Activated CD4-positive, alpha-beta T cell treated with anti-CD3 and anti-CD28 coated beads, Interleukin-2, amount 10 ng/mL, durations not matched to agents 7 days and 5 days (primary cell): ENCODE results near the gene LDLRAD3. TPM values are rescaled to one million over a fixed set of nuclear protein-coding genes. Genes with fewer than 3 reads are reported as not detected.

Experiments
- CTCF ChIA-PET: fragments of 350-600 bp; sonication (Branson Sonifier 250); formaldehyde crosslinking; loops from one replicate; lab custom pipeline; 2021; ENCODE audit warnings: antibody characterized with exemption; lab: Charles Lee
- POLR2A ChIA-PET: fragments of 350-600 bp; sonication (Branson Sonifier 250); formaldehyde crosslinking; loops from one replicate; lab custom pipeline; 2021; ENCODE audit warnings: antibody characterized with exemption; lab: Charles Lee
- DNase-seq: peaks from one replicate; pipeline ENCODE4 v3.0.0-alpha.2; 2020
- H3K27ac Mint-ChIP-seq: one replicate; pipeline ENCODE4 v1.8.0; 2021; ENCODE audit warnings: mild to moderate bottlenecking, moderate library complexity, mixed read lengths
- H3K27me3 Mint-ChIP-seq: one replicate; pipeline ENCODE4 v1.8.0; 2021; ENCODE audit warnings: mixed read lengths
- H3K36me3 Mint-ChIP-seq: one replicate; pipeline ENCODE4 v1.8.0; 2021; ENCODE audit warnings: low read depth, mixed read lengths
- H3K4me1 Mint-ChIP-seq: one replicate; pipeline ENCODE4 v1.8.0; 2021; ENCODE audit warnings: mixed read lengths
- H3K4me3 Mint-ChIP-seq: one replicate; pipeline ENCODE4 v1.8.0; 2021; ENCODE audit warnings: mild to moderate bottlenecking, moderate library complexity, mixed read lengths
- H3K9me3 Mint-ChIP-seq: one replicate; pipeline ENCODE4 v1.8.0; 2021; ENCODE audit warnings: mixed read lengths
- total RNA-seq, 2 experiments: library from RNA; stranded (reverse); gene quantifications; one replicate each; pipeline ENCODE4 v1.2.3, GENCODE V29; 2021

Gene LDLRAD3
- total RNA-seq, 2 experiments from 2014 or later: 0.07 TPM; not detected in 1

DNA sequence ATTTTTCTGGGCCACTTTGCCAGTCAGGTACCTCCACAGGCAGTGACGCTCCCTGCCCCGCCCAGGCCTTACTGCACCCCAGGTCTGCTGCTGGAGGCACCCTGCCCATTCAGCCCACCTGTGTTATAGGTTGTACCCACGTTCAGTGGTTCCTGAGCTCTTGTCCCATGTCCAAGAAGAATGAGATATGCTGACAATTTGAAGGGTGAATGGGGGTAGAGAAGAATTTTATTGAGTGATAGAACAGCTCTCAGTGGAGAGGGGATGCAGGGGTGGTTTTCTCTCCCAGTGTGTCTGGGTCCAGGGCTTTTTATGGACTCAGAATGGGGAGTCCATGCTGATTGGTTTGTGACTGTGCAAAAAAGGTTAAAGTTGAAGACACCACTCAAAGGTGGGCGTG is 149.7 kb downstream of the LDLRAD3 start:
- POLR2A ChIA-PET: no interaction called here
- Mint-ChIP-seq H3K4me3 (no peak overlapping the region), H3K4me1 (no peaks in the 10 kb centered on the region), H3K36me3 (no peaks in the 10 kb centered on the region), H3K27ac (no peak overlapping the region), H3K27me3 (peaks cover 28% of the 10 kb centered on the region), H3K9me3 (peaks cover 6% of the 10 kb centered on the region)
- CTCF ChIA-PET: no interaction called here
- DNase-seq: no peak

DNA sequence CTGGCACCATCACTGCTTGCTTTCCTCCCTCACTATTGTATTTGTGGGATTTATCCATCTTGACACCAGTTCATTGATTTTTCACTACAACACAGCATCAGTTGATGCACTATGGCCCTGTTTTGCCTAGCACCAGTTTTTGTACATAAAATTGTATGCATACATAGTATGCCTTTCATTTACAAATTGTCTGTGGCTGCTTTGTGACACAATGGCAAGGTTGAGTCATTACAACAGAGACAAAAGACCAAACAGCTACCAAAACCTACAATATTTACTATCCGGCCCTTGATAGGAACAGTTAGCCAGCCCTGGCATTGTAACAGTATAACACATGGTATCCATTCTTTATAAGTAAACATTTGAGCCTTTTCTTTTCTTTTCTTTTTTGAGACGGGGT is 150.3 kb downstream of the LDLRAD3 start:
- no peak overlapping the region for H3K4me3 Mint-ChIP-seq
- ChIA-PET CTCF (no interaction called here), POLR2A (no interaction called here)
- H3K9me3 Mint-ChIP-seq: peaks cover 6% of the 10 kb centered on the region
- no peak for DNase-seq
- H3K36me3 Mint-ChIP-seq: no peaks in the 10 kb centered on the region
- H3K27ac Mint-ChIP-seq: no peak overlapping the region
- peaks cover 26% of the 10 kb centered on the region for H3K27me3 Mint-ChIP-seq
- no peaks in the 10 kb centered on the region for H3K4me1 Mint-ChIP-seq

GRCh38 chr11:36095716-36096115 is 151.9 kb downstream of the LDLRAD3 start:
- no peak overlapping the region for H3K4me3 Mint-ChIP-seq

DNA sequence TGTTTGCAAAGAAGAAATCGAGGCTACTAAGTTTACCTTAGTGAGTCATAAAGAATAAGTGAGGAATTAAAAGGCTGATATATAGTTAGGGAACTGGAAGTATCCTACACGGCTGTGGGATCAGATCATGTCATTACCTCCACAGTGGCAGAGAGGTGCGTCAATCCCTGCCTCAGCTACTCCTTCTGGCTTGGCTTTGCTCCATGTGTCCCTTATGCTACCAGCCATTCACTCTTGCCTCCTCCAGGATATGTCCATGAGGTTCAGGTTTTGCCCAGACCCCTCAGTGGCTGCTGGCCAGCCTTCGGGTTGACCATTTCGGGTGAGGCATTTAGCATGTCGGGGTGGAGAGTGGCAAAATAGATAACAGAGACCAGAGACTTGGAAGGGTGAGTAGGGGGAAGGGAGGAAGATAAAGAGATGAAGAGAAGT is 153.4 kb downstream of the LDLRAD3 start:
- Mint-ChIP-seq H3K4me3 (no peak overlapping the region), H3K36me3 (no peaks in the 10 kb centered on the region), H3K27ac (no peak overlapping the region), H3K4me1 (no peaks in the 10 kb centered on the region), H3K27me3 (peaks cover 9% of the 10 kb centered on the region), H3K9me3 (peaks cover 6% of the 10 kb centered on the region)
- DNase-seq: no peak
- POLR2A ChIA-PET: no interaction called here
- CTCF ChIA-PET: interaction anchor here (1.0 kb wide), 1 partner anchor 73 kb away, joined by 3 read pairs; no protein-coding TSS in a partner anchor

More at GRCh38 chr11:36095716-36096115, 151.9 kb downstream of the LDLRAD3 start:
- peaks cover 6% of the 10 kb centered on the region for H3K9me3 Mint-ChIP-seq
- no peaks in the 10 kb centered on the region for H3K36me3 Mint-ChIP-seq
- H3K27me3 Mint-ChIP-seq: peaks cover 17% of the 10 kb centered on the region
- H3K27ac Mint-ChIP-seq: no peak overlapping the region
- DNase-seq: no peak
- POLR2A ChIA-PET: no interaction called here
- H3K4me1 Mint-ChIP-seq: no peaks in the 10 kb centered on the region
- CTCF ChIA-PET: no interaction called here

DNA sequence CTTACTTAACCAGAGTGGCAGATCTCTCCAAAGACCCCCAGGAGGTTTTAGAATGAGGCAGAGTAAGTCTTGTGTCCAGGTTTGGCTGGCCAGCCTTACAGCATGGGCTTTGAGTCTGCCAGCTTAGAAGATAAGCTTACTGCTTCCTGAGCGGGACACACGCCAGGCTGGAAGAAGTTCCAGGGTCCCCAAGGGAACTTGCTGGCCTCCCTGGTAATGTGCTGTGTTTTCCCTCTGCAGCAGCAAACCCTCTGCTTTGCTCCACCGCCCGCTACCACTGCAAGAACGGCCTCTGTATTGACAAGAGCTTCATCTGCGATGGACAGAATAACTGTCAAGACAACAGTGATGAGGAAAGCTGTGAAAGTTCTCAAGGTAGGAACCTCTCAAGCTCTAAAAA is 154.2 kb downstream of the LDLRAD3 start:
- Mint-ChIP-seq H3K27ac (no peak overlapping the region), H3K27me3 (peaks cover 2% of the 10 kb centered on the region), H3K4me3 (no peak overlapping the region), H3K4me1 (no peaks in the 10 kb centered on the region), H3K9me3 (peaks cover 6% of the 10 kb centered on the region), H3K36me3 (no peaks in the 10 kb centered on the region)
- no peak for DNase-seq
- POLR2A ChIA-PET: no interaction called here
- CTCF ChIA-PET: no interaction called here

DNA sequence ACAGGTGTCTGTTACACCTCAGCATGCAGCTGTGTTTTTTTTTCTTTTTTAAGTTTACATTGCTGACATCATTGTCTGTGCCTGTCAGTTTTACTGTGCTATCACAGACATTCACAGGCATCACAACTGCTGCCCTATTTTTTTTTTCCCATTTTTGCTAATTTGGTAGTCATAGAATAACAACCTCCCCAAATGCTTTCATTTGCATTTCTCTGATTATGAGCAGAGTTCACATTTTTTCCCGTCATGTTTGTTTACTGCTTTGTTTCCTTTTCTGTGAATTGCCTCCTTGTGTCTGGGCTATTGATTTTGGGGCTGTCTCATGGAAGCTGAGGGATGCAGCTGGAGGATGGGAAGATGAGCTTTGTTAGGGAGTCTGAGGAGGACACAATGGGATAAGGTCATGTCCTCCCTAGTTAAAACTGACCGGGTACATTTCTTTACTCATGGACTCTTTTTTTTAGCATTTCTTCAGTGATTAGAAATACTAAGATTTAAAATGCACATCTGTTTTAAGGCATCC is 155.1 kb downstream of the LDLRAD3 start:
- CTCF ChIA-PET: no interaction called here
- H3K36me3 Mint-ChIP-seq: no peaks in the 10 kb centered on the region
- H3K27me3 Mint-ChIP-seq: peaks cover 2% of the 10 kb centered on the region

GRCh38 chr11:36101466-36101865 is 157.6 kb downstream of the LDLRAD3 start:
- POLR2A ChIA-PET: no interaction called here
- Mint-ChIP-seq H3K27me3 (peaks cover 2% of the 10 kb centered on the region), H3K4me3 (no peak overlapping the region)

More for the DNA sequence above, 155.1 kb downstream of the LDLRAD3 start:
- DNase-seq: no peak
- no peak overlapping the region for H3K4me3 Mint-ChIP-seq
- H3K9me3 Mint-ChIP-seq: peaks cover 3% of the 10 kb centered on the region
- POLR2A ChIA-PET: no interaction called here
- H3K4me1 Mint-ChIP-seq: no peaks in the 10 kb centered on the region
- no peak overlapping the region for H3K27ac Mint-ChIP-seq

GRCh38 chr11:36102868-36103267 is 159.0 kb downstream of the LDLRAD3 start:
- CTCF ChIA-PET: no interaction called here
- Mint-ChIP-seq H3K27me3 (peaks cover 2% of the 10 kb centered on the region), H3K4me1 (no peaks in the 10 kb centered on the region), H3K36me3 (no peaks in the 10 kb centered on the region), H3K4me3 (no peak overlapping the region), H3K27ac (no peak overlapping the region), H3K9me3 (no peaks in the 10 kb centered on the region)
- DNase-seq: no peak
- POLR2A ChIA-PET: no interaction called here

More at GRCh38 chr11:36101466-36101865, 157.6 kb downstream of the LDLRAD3 start:
- no peaks in the 10 kb centered on the region for H3K36me3 Mint-ChIP-seq
- DNase-seq: no peak
- H3K9me3 Mint-ChIP-seq: no peaks in the 10 kb centered on the region
- H3K27ac Mint-ChIP-seq: no peak overlapping the region
- no peaks in the 10 kb centered on the region for H3K4me1 Mint-ChIP-seq
- CTCF ChIA-PET: interaction anchor here (0.9 to 1.0 kb wide), 2 partner anchors 9 to 20 kb away, joined by 3 read pairs; no protein-coding TSS in a partner anchor

GRCh38 chr11:36103933-36104530 is 160.2 kb downstream of the LDLRAD3 start:
- H3K27me3 Mint-ChIP-seq: no peaks in the 10 kb centered on the region

GRCh38 chr11:36104660-36104992 is 160.8 kb downstream of the LDLRAD3 start:
- no peak for DNase-seq
- Mint-ChIP-seq H3K27me3 (no peaks in the 10 kb centered on the region), H3K9me3 (no peaks in the 10 kb centered on the region), H3K36me3 (no peaks in the 10 kb centered on the region), H3K4me3 (no peak overlapping the region), H3K4me1 (peaks cover 1% of the 10 kb centered on the region), H3K27ac (no peak overlapping the region)
- POLR2A ChIA-PET: no interaction called here
- CTCF ChIA-PET: no interaction called here

More at GRCh38 chr11:36103933-36104530, 160.2 kb downstream of the LDLRAD3 start:
- no peak overlapping the region for H3K4me3 Mint-ChIP-seq
- H3K9me3 Mint-ChIP-seq: no peaks in the 10 kb centered on the region
- ChIA-PET CTCF (no interaction called here), POLR2A (no interaction called here)
- H3K36me3 Mint-ChIP-seq: no peaks in the 10 kb centered on the region
- no peak for DNase-seq
- H3K27ac Mint-ChIP-seq: no peak overlapping the region
- no peaks in the 10 kb centered on the region for H3K4me1 Mint-ChIP-seq

DNA sequence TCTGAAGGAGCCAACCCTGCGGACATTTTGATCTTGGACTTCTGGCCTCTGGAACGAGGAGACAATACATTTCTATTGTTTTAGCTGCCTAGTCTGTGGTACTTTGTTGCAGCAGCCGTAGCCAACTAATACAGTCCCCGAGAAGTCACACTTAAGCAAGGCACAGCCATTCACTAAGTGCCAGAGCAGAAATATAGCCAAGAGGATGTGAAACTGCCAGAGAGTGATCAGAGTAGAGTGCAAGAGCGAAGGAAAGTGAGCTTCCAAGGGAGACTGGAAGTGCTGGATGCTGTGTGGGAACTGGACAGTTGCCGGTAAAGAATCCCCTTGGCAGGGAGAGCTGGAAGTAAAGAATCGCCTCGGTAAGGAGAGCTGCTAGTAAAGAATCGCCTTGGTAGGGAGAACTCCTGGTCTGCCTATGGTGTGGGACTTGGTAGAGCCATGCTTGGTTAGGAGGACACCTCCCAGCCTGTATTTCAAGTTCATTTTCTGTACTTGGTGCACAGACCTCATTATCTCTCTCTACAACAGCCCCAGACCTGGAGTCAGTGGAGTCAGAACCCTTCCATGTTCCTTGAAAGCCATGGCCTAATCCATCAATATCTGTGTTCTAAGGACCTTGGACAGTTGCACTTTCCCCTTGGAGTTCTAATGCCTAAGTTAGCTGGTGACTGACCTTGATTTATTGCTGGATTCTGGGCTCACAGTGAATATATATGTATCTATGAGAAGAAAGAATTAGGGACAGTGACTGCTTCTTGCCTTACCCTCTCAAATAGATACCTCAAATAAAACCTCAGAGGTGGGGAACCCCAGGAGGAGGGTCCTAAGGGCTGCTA is 162.1 kb downstream of the LDLRAD3 start:
- ChIA-PET CTCF (no interaction called here), POLR2A (no interaction called here)
- Mint-ChIP-seq H3K27ac (no peak overlapping the region), H3K4me3 (no peak overlapping the region), H3K9me3 (no peaks in the 10 kb centered on the region), H3K27me3 (no peaks in the 10 kb centered on the region), H3K36me3 (no peaks in the 10 kb centered on the region), H3K4me1 (peaks cover 7% of the 10 kb centered on the region)
- DNase-seq: no peak

GRCh38 chr11:36107547-36107946 is 163.7 kb downstream of the LDLRAD3 start:
- Mint-ChIP-seq H3K27ac (no peak overlapping the region), H3K9me3 (no peaks in the 10 kb centered on the region), H3K4me1 (peaks cover 7% of the 10 kb centered on the region), H3K4me3 (no peak overlapping the region), H3K36me3 (no peaks in the 10 kb centered on the region), H3K27me3 (no peaks in the 10 kb centered on the region)
- ChIA-PET CTCF (no interaction called here), POLR2A (no interaction called here)
- no peak for DNase-seq

DNA sequence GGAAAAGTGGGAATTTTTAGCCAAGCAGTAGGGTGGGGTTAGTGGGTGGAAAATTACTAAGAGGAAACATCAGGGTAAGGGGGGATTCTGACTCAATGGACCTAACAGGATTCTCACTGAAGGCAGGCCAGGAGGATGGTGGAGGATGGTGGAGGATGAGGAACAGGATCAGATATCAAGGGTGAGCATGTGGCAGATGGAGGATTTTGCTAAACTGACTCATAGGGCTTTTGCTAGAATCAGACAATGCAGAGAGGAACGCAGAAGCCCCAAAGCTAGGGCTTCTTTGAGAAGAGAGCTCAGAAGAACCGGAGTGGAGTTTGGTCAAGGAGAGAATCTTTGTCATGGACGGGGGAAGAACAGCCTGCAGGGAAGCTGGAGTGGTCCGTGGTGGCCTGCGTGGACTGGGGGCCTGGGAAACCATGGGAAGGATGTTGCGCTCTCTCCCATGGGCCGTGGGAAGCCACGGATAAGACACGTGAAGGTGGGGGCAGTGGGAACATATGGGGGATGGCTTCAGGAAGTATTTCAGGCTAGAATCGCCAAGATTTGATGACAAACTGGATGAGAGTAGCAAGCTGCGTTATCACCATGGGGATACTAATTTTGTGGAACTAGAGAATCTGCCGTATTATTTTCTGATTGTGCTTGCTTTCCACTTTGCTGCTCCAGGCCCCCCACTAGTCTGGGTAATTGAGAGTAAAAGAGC is 165.2 kb downstream of the LDLRAD3 start:
- POLR2A ChIA-PET: no interaction called here

More for the DNA sequence above, 165.2 kb downstream of the LDLRAD3 start:
- no peak overlapping the region for H3K27ac Mint-ChIP-seq
- CTCF ChIA-PET: no interaction called here
- no peaks in the 10 kb centered on the region for H3K9me3 Mint-ChIP-seq
- H3K4me3 Mint-ChIP-seq: no peak overlapping the region
- no peak for DNase-seq
- H3K4me1 Mint-ChIP-seq: peaks cover 7% of the 10 kb centered on the region
- H3K36me3 Mint-ChIP-seq: no peaks in the 10 kb centered on the region
- H3K27me3 Mint-ChIP-seq: no peaks in the 10 kb centered on the region
